ENCODE results near the gene MAGI3.

- TF ChIP-seq EZH2 (IDR thresholded peaks at IDR 0.05; ENCODE audit: low read length, missing control alignments) (no peak), CTCF (conservative IDR thresholded peaks at IDR 0.05 in 1 of 2, IDR thresholded peaks at IDR 0.05 in 1 of 2; ENCODE audit: low read depth in 1 of 2, low read length in 2 of 2) (no peak)
Observed at GRCh38 chr1:113610372-113610771, 220.1 kb downstream of the MAGI3 start.
